Ishikawa (cell line): Measurements from ENCODE around the gene MYO5B.

Source experiments
- CEBPB ChIP-seq: IDR thresholded peaks from 2 replicates; pipeline ENCODE4 v1.6.1; 2012
- CREB1 ChIP-seq: IDR thresholded peaks from 2 replicates; pipeline ENCODE4 v1.6.1; 2012; ENCODE audit warnings: low read depth
- EGR1 ChIP-seq: IDR thresholded peaks from 2 replicates; pipeline ENCODE4 v1.6.1; 2012
- EP300 ChIP-seq: IDR thresholded peaks from 2 replicates; pipeline ENCODE4 v1.6.1; 2012; ENCODE audit warnings: borderline replicate concordance
- FOXM1 ChIP-seq: IDR thresholded peaks from 2 replicates; pipeline ENCODE4 v1.6.1; 2012; ENCODE audit warnings: low read depth, borderline replicate concordance
- NFIC ChIP-seq: IDR thresholded peaks from 2 replicates; pipeline ENCODE4 v1.6.1; 2012
- RAD21 ChIP-seq: IDR thresholded peaks from 2 replicates; pipeline ENCODE4 v1.6.1; 2012; ENCODE audit warnings: low read depth
- REST ChIP-seq: IDR thresholded peaks from 2 replicates; pipeline ENCODE4 v1.6.1; 2012; ENCODE audit warnings: low read depth, mild to moderate bottlenecking
- TAF1 ChIP-seq: IDR thresholded peaks from 2 replicates; pipeline ENCODE4 v1.6.1; 2012; ENCODE audit warnings: low read depth, mild to moderate bottlenecking
- TCF12 ChIP-seq: IDR thresholded peaks from 2 replicates; pipeline ENCODE4 v1.6.1; 2012; ENCODE audit warnings: low read depth
- TEAD4 ChIP-seq: IDR thresholded peaks from 2 replicates; pipeline ENCODE4 v1.6.1; 2012
- USF1 ChIP-seq: IDR thresholded peaks from 2 replicates; pipeline ENCODE4 v1.6.1; 2012
- YY1 ChIP-seq: IDR thresholded peaks from 2 replicates; pipeline ENCODE4 v1.6.1; 2012; ENCODE audit warnings: low read depth
- ZBTB7A ChIP-seq: IDR thresholded peaks from 2 replicates; pipeline ENCODE4 v1.6.1; 2012; ENCODE audit warnings: low read depth
- TF ChIP-seq, protein P1 (sequence below): IDR thresholded peaks from 2 replicates; pipeline ENCODE4 v1.6.1; 2012

MYO5B gene

DNA sequence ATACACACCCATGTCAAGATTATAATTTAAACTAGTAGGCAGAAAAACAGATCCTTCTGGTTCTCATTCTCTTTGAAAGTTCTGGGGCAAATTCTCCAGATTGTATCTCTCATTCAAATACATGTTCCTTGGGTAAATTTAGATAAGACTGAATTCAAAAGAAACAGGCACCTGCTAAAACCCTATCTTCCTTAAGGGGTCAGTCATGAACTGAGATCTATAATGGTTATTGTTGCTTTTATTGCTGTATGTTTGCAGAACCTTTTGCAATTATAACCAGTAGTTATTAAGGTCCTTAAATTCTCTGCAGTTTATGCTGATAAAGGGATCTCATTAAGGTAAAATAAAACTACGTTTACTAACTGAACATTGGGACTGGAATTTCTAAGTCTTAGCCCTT lies 83.5 kb downstream of the MYO5B start:
- TF ChIP-seq RAD21 = peak; percentile 49
- TF ChIP-seq FOXM1 = no peak
- TF ChIP-seq EP300 = no peak
- no peak for TF ChIP-seq YY1

GRCh38 chr18:50107468-50107977 lies 87.4 kb downstream of the MYO5B start:
- TF ChIP-seq TEAD4 (no peak), CEBPB (no peak), CREB1 (no peak), TAF1 (no peak), EP300 (no peak), EGR1 (no peak), ZBTB7A (no peak), YY1 (no peak), REST (no peak), RAD21 (no peak)
- TF ChIP-seq, protein P1, sequence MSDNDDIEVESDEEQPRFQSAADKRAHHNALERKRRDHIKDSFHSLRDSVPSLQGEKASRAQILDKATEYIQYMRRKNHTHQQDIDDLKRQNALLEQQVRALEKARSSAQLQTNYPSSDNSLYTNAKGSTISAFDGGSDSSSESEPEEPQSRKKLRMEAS = no peak

DNA sequence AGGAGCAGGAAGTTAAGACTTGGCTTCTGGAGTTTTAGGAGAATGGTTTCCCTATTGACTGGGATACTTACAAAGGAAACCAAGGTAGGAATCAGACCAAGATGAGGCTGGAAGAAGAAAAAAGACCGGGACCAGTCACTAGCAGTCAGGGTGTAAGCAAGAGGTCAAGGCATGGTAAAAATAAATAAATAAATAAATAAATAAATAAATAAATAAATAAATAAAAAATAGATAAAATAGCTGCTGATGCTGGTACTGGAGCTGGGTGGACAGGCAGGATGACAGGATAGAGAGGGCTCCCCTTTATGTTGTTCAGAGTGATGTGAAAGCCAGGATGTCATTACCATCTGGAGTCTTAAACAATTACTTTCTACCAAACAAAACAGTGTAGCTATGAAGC lies 89.9 kb downstream of the MYO5B start:
- TF ChIP-seq EGR1 (no peak), USF1 (no peak), REST (no peak)

DNA sequence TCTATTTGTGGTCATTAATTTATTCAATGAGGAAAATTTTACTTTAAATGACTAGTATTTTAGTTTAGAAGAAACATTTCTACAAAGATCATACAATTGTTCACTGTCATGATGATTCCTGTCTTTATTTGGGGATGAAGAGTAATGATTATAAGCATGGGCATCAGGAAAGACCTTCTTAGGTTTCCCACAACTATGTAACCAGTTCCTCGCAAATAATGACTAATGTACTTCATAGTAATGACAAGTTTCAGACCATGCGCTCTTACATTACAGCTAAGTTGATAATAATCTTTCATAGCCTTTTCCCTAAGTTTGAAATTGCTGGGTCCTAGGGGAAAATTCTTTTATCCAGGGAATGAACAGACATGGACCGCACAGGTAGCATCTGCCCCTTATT lies 90.5 kb downstream of the MYO5B start:
- TF ChIP-seq EGR1 = no peak
- TF ChIP-seq RAD21 = no peak
- no peak for TF ChIP-seq ZBTB7A
- TF ChIP-seq CEBPB = no peak
- no peak for TF ChIP-seq CREB1
- TF ChIP-seq REST = no peak
- TF ChIP-seq TEAD4 = no peak
- TF ChIP-seq, protein P1 = no peak
- no peak for TF ChIP-seq TAF1
- TF ChIP-seq USF1 = no peak
- no peak for TF ChIP-seq EP300
- TF ChIP-seq TCF12 = no peak
- no peak for TF ChIP-seq FOXM1
- TF ChIP-seq NFIC = no peak
- no peak for TF ChIP-seq YY1

DNA sequence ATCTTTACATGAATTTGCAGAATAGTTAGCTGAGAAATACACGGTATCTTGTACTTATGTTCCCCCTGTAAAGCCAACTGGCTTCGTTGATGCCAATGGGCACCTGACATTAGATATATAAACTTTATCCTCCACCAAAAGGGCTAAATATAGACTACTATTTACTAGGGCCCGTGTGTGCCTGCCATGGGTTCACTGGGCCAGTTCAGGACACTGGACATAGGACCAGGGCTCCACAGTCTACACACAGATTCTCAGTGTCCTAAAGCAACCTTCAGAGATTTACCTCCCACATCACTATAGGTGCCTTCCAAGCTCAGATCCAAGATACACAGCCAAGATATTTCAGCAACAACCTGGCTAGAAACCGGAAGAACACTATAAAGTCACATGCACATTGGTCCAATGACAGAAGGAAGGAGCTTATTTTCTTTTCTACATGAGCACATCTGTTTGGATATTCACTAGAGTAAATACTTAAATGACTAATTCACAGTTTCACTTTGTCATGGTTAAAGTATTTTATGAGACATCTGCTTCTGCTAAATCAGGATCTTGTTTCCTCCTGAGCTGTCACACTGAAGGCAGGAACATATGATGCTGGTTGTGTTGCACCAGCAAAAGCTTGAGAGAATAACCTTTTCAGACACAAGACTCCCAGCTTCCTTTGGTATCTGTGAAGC lies 95.1 kb downstream of the MYO5B start:
- TF ChIP-seq TAF1 (no peak), USF1 (no peak), EP300 (no peak), CEBPB (no peak), RAD21 (no peak), TEAD4 (no peak), NFIC (no peak)
